Measurements from ENCODE around the gene CLDND2.

DNA sequence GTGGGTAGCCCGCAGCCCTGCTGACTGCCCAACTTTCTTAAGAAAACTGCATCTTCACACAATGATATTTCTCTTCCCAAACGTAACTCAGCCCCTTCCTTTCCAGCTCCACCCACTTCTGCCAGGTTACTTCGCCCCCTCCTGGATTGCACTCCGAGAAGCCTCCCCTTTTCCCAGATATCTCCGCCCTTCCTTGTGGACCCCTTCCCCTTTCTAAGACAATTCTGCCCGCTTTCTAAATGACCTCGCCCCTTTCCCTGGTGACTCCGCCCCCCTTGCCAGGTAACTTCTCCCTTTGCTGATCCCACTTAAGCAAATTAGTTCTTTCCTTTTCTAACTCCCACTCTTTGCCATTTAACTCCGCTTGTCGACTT, 29.5 kb downstream of the CLDND2 start:
- TF ChIP-seq POLR2A (IDR thresholded peaks at IDR 0.05; ENCODE audit: low read depth, low read length), result no peak
- no peak for TF ChIP-seq POLR2AphosphoS5 (IDR thresholded peaks at IDR 0.05; ENCODE audit: low read depth, low read length)
- no peak for TF ChIP-seq PAX5 (IDR thresholded peaks at IDR 0.05; ENCODE audit: insufficient read depth, low read length, severe bottlenecking)
